ENCODE results near the gene MTHFD1L.

- TF ChIP-seq CTCF (IDR thresholded peaks at IDR 0.05 in 8 of 11, conservative IDR thresholded peaks at IDR 0.05 in 3 of 11) (no peak), POLR2A (IDR thresholded peaks at IDR 0.05) (no peak), POLR2AphosphoS5 (IDR thresholded peaks at IDR 0.05) (no peak)
Measured at GRCh38 chr6:151051164-151051563, 185.7 kb downstream of the MTHFD1L start.
